Loucy (cell line): ENCODE measurements around the gene SYT8.

ENCODE experiments used
- H2AFZ ChIP-seq: fragments of 200-600 bp; sonication (generic); 2 replicates; pipeline ENCODE4 v1.6.0; 2016; ENCODE audit warnings: antibody characterized with exemption, mild to moderate bottlenecking, low read length, moderate library complexity
- H3F3A ChIP-seq: fragments of 200-600 bp; 2 replicates; pipeline ENCODE4 v1.6.0; 2016; ENCODE audit warnings: antibody characterized with exemption, low read depth, mild to moderate bottlenecking
- H3K27me3 ChIP-seq: fragments of 200-600 bp; sonication (generic); 2 replicates; pipeline ENCODE4 v1.6.1; 2014; ENCODE audit warnings: low read length, mild to moderate bottlenecking; ENCODE audit not compliant: insufficient read depth, poor library complexity, severe bottlenecking
- H3K36me3 ChIP-seq: fragments of 200-600 bp; sonication (generic); 2 replicates; pipeline ENCODE4 v1.6.1; 2016; ENCODE audit warnings: low read length; ENCODE audit not compliant: insufficient read depth
- H3K4me1 ChIP-seq: fragments of 200-600 bp; sonication (generic); 2 replicates; pipeline ENCODE4 v1.5.1; 2014; ENCODE audit warnings: low read length, mild to moderate bottlenecking; ENCODE audit not compliant: insufficient read depth, poor library complexity, severe bottlenecking
- H3K4me2 ChIP-seq: fragments of 200-600 bp; sonication (generic); 2 replicates; pipeline ENCODE4 v1.6.0; 2014; ENCODE audit warnings: antibody characterized with exemption, low read length, low read depth, mild to moderate bottlenecking; ENCODE audit not compliant: poor library complexity, severe bottlenecking
- H3K4me3 ChIP-seq: fragments of 200-600 bp; sonication (generic); 2 replicates; pipeline ENCODE4 v1.5.1; 2014; ENCODE audit warnings: low read length, mild to moderate bottlenecking, mixed read lengths; ENCODE audit not compliant: poor library complexity, severe bottlenecking
- H3K79me2 ChIP-seq: fragments of 200-600 bp; sonication (generic); 2 replicates; pipeline ENCODE4 v1.6.1; 2014; ENCODE audit warnings: low read length; ENCODE audit not compliant: insufficient read depth
- H3K9ac ChIP-seq: fragments of 200-600 bp; sonication (generic); 2 replicates; pipeline ENCODE4 v1.6.0; 2014; ENCODE audit warnings: mild to moderate bottlenecking, low read depth, low read length, moderate library complexity; ENCODE audit not compliant: poor library complexity, severe bottlenecking
- H3K9me2 ChIP-seq: fragments of 200-600 bp; sonication (generic); replicated peaks from 2 replicates; pipeline ENCODE4 v1.6.1; 2016; ENCODE audit warnings: low read depth, low read length, mixed read lengths
- H3K9me3 ChIP-seq: fragments of 200-600 bp; sonication (generic); 2 replicates; pipeline ENCODE4 v1.6.1; 2014; ENCODE audit warnings: mild to moderate bottlenecking, antibody characterized with exemption, low read length, low read depth; ENCODE audit not compliant: insufficient read depth
- H4K20me1 ChIP-seq: fragments of 200-600 bp; sonication (generic); 2 replicates; pipeline ENCODE4 v1.6.0; 2014; ENCODE audit warnings: antibody characterized with exemption, low read length, mild to moderate bottlenecking; ENCODE audit not compliant: insufficient read depth, poor library complexity, severe bottlenecking
- CTCF ChIP-seq: fragments of 200-600 bp; sonication (generic); conservative IDR thresholded peaks from 2 replicates; pipeline ENCODE4 v1.5.1; 2014; ENCODE audit warnings: mild to moderate bottlenecking, antibody characterized with exemption, low read length
- EZH2phosphoT487 ChIP-seq: fragments of 200-600 bp; IDR thresholded peaks from 2 replicates; pipeline ENCODE4 v1.6.1; 2018; ENCODE audit warnings: antibody characterized with exemption, mild to moderate bottlenecking, moderate library complexity, borderline replicate concordance

SYT8 gene

GRCh38 chr11:1805525-1805924 lies 29.3 kb upstream of the SYT8 start:
- Histone ChIP-seq H3K4me2 (no peak overlapping the region), H3K9ac (no peak overlapping the region), H3K4me1 (no peaks in the 10 kb centered on the region), H3K9me2 (no peaks in the 10 kb centered on the region), H4K20me1 (no peaks in the 10 kb centered on the region), H3K9me3 (no peaks in the 10 kb centered on the region), H3F3A (no peaks in the 10 kb centered on the region), H2AFZ (no peak overlapping the region), H3K36me3 (no peaks in the 10 kb centered on the region), H3K27me3 (no peaks in the 10 kb centered on the region), H3K4me3 (no peak overlapping the region), H3K79me2 (no peaks in the 10 kb centered on the region)
- TF ChIP-seq EZH2phosphoT487 (no peak), CTCF (no peak)

- no peaks in the 10 kb centered on the region for H3K9me2 ChIP-seq
- H3K9me3 ChIP-seq, result no peaks in the 10 kb centered on the region
- no peaks in the 10 kb centered on the region for H3K36me3 ChIP-seq
- H4K20me1 ChIP-seq, result no peaks in the 10 kb centered on the region
- no peaks in the 10 kb centered on the region for H3F3A ChIP-seq
- H3K9ac ChIP-seq, result no peak overlapping the region
- no peak overlapping the region; the same call in 1 of the 2 replicates for H2AFZ ChIP-seq
- TF ChIP-seq EZH2phosphoT487 (no peak), CTCF (peak; percentile 50)
- H3K79me2 ChIP-seq, result no peaks in the 10 kb centered on the region
- H3K4me2 ChIP-seq, result no peak overlapping the region
- H3K4me3 ChIP-seq, result no peak overlapping the region
- no peaks in the 10 kb centered on the region for H3K27me3 ChIP-seq
- no peaks in the 10 kb centered on the region for H3K4me1 ChIP-seq
Observed at GRCh38 chr11:1807264-1807995, 27.4 kb upstream of the SYT8 start.

GRCh38 chr11:1810761-1811160 lies 24.0 kb upstream of the SYT8 start:
- H3K27me3 ChIP-seq, result no peaks in the 10 kb centered on the region
- H3K4me1 ChIP-seq, result no peaks in the 10 kb centered on the region
- no peak overlapping the region for H3K4me3 ChIP-seq
- TF ChIP-seq EZH2phosphoT487, result no peak
- TF ChIP-seq CTCF, result no peak
- H3K9me2 ChIP-seq, result no peaks in the 10 kb centered on the region
- no peak overlapping the region for H3K9ac ChIP-seq
- no peaks in the 10 kb centered on the region for H3K36me3 ChIP-seq
- H3K79me2 ChIP-seq, result no peaks in the 10 kb centered on the region
- no peak overlapping the region for H3K4me2 ChIP-seq
- no peaks in the 10 kb centered on the region for H3K9me3 ChIP-seq
- no peaks in the 10 kb centered on the region for H3F3A ChIP-seq
- H4K20me1 ChIP-seq, result no peaks in the 10 kb centered on the region
- no peak overlapping the region for H2AFZ ChIP-seq
